Measurements from ENCODE around the gene HMCN2.
"Not testable (repeated sequence)": the region's sequence is repeated elsewhere in the genome, so short reads cannot be mapped to it uniquely, and the experiment has no call there.

HMCN2 gene

DNA sequence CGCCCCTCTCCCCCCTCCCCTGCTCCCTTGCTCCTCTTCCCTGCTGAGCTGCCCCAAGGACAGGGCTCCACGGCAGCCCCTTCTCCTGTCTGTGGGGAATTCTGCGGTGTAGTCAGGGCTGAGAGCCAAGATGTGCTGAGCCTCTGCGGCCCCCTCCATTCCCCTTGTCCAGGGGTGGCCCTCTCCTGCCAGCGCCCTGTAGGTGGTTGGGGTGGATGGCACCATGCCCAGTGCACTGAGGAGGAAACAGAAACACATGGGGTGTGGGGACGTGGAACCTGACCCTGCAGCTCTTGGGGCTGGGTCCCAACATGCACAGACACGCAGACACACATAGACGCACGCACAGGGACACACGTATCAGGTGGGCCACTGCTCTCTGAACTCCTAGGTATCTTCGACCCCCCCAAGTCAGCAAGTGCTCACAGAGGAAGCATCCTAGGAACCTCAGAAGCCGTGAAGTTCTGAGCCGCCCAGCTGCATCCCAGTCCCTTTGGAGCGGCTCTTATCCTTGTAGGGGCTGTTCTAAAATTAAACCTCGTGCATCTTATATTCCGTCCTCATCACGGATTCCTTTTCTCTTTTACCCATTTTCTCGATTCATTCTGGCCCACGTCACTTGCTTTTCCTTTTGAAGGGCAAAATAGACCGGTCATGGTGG, 64.8 kb downstream of the HMCN2 start:
- DNase-seq (ENCODE audit: low read depth): no peak

DNA sequence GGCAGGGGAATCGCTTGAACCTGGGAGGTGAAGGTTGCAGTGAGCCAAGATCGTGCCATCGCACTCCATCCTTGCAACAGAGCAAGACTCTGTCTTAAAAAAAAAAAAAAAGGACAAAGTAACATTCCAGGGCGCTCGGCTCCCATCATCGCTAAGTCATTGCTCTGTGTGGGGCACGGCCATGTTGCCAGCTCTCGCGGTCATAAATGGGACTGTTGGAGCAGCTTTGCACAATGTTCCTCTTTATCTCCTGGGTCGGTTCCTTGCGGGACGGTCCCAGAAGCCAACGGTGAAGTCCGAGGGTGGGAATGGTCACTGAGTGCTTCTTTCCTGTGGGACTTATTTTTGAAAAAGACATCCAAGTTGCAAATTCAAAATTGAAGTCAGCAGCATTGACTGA, 65.5 kb downstream of the HMCN2 start:
- DNase-seq (ENCODE audit: low read depth): no peak

DNA sequence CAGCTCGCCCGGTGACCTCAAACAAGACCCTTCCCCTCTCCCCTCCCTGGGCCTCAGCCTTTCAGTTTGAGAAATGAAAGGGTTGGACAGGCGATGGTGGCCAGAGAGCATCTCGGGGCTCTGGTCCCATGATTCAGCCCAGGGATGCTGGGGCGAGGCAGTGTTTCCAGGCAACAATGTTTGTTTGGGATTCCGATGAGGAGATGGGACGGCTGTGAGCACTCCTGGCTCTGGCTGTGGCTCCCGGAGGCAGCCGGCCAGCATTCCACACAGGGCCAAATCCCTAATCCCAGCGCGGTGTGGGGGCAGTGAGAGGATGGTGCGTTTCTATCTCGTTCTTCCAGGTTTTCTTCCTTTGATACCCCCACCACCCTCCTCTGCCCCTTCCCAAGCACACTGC, 66.0 kb downstream of the HMCN2 start:
- no peak for DNase-seq (ENCODE audit: low read depth)

DNA sequence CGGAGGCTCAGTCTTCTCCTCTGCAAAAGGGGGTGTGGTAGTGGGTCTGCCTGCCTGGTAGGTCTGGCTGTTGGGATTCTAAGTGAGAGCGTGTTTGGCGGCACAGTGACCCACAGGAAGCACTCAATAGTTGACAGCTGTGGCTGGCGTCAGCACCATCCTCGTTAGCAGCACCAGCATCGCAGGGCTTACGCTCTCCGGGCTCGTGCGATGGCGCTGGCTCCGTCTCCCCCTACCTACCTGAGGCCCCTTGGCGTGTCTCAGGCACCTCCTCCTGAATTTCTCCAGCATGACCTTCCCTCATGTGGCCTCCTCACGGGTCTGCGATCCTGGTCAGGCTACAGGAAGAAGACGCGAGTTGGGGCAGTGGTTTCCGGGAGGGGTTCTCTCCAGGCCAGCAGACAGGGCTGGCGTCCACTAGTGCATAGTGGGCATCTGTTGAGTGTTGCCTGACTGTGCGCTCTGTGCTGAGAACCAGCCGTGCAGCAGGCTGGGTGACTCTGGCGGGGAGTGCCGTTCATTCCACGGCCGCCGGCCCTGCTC, 66.9 kb downstream of the HMCN2 start:
- no peak for DNase-seq (ENCODE audit: low read depth)

DNA sequence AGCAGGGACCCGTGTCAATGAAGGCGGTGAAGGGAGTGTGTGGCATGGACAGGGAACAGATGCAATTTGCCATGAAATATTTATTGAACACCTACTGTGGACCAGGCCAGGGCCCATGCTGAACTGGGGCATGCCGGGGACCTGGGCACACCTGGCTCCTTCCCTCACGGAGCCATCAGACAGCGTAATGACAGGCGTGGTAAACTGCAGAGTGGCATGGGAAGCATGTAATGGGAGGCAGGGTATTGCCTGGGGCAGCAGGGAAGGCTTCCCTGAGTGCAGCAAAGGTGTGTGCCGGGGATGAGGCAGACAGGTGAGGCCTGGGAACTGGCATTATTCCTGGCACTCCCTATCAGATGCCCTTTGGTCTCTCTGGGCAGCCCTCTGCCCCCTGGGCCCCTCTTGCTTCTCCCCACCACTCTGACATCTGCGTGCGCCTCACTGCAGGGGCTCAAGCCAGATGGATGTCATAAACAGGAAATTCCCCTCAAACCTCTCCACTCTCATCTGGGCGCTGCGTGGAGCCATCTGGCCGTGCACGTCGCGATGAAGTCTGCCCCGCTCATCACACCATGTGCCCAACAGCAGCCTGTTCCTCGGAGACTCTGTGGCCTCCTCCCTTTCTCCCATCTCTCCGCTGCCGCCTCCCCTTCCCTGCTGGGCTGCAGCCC, 67.6 kb downstream of the HMCN2 start:
- no peak for DNase-seq (ENCODE audit: low read depth)

DNA sequence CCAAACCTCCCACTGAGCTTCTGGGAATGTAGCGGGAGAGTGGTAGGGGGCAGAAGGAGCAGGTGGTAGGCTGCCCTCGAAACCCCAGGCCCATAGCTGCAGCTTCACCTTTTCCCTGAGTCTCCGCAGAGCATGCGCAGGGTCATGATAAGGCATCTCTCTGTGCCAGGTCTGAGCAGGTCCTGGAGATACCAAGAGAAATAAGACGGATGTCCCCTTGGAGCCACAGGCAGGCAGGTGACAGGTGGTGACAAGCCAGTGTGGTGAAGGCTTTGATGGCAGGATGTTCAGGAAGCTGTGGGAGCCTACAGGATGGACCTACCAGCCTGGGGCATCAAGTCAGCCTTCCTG, 68.1 kb downstream of the HMCN2 start:
- no peak for DNase-seq (ENCODE audit: low read depth)

DNA sequence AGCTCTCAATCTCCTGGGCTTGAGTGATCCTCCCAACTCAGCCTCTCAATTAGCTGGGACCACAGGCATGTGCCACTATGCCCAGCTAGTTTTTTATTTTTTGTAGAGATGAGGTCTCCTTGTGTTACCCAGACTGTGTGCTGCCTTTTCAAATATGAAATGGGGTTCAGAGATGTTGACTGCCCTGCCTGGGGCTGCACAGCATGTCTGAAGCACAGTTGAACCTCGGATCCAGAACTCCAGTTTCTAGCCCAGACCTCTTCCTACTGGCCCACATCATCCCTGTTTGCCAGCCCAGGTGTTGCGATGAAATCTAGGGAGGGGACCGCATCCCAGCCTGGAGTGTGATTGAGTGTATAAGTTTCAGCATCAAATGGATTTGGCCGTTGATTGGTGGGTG, 69.4 kb downstream of the HMCN2 start:
- no peak for DNase-seq (ENCODE audit: low read depth)

DNA sequence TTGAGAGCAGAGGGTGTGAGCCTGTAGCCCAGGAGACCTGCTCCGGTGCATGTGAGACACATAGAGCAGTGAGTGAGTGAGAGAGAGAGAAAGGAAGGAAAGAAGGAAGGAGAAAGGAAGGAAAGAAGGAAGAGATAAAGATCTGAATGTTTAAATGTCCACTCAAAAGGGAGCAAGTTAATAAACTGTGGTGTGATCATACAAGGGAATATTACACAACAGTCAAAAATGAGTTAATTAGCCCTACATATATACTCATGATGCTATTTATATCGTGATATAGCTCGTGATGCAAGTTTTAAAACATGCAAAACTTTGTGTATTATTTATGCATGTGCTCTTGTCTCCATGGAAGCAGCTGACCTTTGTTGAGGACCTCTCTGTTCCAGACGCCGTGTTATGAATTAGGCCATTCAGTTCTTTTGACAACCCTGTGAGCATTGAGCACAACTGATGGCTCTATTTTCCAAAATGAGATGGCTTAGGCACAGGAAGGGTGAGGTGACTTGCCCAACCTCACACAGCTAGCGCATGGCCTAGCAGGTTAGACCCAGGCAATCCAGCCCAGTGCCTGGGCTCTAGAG, 70.6 kb downstream of the HMCN2 start:
- DNase-seq (ENCODE audit: low read depth): no peak

DNA sequence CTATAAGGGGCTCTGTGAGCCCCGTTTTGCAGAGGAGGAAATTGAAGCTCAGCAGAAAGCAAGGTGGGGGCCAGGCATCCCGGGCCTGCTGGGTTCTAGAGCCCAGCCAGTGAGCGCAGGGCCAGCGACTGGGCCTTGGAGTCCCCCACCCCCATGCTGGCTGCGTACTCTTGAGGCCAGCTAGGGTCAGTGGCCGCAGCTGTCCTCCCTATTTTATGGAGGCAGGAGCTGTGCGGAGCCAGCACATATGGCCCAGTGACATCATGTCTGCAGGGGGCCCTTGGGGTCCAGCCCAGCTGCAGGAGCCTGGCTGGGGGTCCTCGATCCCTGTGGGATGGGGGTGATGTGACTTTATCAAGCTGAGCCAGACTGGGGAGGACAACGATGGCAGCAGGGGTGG, 71.3 kb downstream of the HMCN2 start:
- no peak for DNase-seq (ENCODE audit: low read depth)

DNA sequence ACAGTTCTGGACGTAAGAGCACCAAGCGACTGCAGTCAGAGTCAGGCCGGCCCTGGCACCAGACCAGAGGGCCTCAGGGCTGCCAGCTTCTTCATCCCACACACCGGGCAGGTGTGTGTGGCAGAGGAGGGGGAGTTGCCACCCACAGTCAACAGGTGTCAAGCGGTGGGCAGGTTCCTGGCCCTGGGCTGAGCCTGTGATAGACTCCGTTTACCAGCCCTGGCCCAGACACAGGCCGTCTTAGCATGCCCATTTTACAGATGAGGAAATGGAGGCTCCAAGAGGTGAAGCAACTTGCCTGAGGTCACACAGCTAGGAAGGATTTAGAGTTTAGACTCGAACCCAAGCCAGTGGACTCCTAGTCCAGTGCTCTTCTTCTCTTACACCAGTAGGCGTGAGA, 71.8 kb downstream of the HMCN2 start:
- DNase-seq (ENCODE audit: low read depth): no peak

DNA sequence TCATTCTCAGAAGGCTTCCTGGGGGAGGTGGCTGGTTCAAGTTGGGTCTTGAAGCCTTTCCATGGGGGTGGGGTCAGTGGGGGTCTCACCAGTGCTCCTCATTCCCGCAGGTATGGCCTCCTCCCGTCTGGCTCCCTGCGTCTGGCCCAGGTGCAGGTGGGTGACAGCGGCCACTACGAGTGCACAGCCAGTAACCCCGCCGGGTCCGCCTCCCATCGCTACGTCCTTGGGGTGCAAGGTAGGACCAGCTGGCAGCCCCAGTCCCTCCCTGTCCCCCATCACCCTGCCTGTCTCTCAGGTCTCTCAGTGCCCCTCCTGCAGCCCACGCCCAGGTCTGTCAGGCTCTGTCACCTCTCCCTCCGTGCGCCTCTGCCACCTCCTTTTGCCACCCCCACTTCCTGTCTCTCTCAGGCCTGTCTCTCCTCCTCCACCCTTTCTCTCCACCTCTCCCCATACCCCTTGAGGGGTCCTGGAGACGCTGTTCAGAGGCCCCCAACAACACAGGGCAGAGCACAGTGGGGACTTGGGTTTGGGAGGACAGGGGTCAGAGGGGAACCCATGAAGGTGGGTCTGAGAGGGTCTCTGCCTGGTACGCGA, 72.3 kb downstream of the HMCN2 start:
- DNase-seq (ENCODE audit: low read depth): no peak

DNA sequence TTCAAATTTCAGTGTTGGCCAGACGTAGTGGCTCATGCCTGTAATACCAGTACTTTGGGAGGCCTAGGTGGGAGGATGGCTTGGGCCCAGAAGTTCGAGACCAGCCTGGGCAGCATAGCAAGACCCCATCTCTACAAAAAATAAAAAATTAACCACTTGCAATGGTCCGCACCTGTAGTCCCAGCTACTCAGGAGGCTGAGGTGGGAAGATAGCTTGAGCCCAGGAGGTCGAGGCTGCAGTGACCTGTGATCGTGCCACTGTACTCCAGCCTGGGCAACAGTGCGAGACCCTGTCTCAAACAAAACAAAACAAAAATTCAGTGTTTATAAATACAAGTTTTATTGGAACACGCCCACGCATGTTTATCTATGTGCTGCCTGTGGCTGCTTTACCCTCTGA, 73.3 kb downstream of the HMCN2 start:
- not testable (repeated sequence) for DNase-seq (ENCODE audit: low read depth)

DNA sequence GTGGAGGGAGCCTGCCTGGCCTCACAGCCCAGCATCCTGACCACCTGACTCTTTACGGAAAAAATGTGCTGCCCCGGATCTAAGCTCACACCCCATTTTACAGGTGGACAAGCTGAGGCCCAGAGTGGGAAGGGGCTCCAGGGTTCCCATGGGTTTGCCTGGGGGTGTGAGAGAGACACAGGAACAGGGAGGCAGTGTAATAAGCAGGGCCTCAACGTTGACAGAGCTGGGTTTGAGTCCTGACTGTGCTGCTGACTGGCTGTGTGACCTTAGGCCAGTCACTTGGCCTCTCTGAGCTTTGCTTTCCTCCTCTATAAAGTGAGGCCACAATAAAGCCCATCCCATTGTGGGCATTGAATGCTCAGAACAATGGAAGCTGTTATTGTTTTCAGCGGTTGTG, 73.7 kb downstream of the HMCN2 start:
- no peak for DNase-seq (ENCODE audit: low read depth)

DNA sequence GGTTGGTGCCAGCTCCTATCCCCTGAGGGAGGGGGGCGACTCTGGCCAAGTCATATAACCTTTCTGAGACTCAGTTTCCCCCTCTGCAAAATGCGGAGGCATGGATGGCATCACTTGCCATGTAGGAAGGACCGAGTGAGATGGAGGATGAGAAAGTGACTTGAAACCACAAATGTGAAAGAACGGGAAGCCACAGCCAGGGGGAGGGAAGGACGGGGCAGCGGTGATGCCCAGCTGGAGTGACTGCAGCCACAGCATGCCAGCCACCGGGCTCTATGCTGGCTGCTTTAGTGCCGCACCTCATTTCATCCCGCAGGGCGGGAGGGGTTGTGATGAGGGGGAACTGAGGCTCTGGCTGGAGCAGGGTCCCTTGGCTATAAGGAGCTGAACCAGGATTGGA, 74.5 kb downstream of the HMCN2 start:
- no peak for DNase-seq (ENCODE audit: low read depth)

DNA sequence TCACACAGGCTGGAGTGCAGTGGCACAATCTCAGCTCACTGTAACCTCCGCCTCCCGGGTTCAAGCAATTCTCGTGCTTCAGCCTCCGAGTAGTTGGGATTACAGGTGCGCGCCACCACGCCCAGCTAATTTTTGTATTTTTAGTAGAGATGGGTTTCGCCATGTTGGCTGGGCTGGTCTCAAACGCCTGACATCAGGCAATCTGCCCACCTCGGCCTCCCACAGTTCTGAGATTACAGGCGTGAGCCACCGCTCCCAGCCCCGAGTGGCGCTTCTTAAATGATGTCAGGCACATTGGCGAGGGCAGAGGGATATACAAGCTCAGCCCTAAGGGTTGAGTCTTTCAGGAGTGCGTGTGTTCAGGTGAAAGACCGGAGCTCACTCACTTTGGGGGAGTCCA, 75.0 kb downstream of the HMCN2 start:
- DNase-seq (ENCODE audit: low read depth): not testable (repeated sequence)

DNA sequence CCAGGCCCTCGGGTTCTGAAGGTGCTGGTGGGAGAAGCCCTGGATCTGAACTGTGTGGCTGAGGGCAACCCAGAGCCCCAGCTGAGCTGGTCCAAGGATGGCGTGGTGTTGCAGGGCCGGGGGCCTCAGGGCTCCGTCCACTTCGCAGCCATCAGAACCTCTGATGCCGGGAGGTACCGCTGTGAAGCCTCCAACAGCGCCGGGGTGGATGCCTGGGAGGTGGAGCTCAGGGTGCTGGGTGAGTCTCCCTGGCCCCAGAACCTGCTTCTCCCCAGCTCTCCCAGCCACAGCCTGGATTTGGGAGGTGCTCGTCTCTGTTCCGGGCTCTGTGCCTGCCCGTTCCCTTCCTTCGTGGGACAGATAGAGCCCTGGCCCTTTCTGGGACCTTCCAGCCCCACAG, 75.6 kb downstream of the HMCN2 start:
- DNase-seq (ENCODE audit: low read depth): no peak

DNA sequence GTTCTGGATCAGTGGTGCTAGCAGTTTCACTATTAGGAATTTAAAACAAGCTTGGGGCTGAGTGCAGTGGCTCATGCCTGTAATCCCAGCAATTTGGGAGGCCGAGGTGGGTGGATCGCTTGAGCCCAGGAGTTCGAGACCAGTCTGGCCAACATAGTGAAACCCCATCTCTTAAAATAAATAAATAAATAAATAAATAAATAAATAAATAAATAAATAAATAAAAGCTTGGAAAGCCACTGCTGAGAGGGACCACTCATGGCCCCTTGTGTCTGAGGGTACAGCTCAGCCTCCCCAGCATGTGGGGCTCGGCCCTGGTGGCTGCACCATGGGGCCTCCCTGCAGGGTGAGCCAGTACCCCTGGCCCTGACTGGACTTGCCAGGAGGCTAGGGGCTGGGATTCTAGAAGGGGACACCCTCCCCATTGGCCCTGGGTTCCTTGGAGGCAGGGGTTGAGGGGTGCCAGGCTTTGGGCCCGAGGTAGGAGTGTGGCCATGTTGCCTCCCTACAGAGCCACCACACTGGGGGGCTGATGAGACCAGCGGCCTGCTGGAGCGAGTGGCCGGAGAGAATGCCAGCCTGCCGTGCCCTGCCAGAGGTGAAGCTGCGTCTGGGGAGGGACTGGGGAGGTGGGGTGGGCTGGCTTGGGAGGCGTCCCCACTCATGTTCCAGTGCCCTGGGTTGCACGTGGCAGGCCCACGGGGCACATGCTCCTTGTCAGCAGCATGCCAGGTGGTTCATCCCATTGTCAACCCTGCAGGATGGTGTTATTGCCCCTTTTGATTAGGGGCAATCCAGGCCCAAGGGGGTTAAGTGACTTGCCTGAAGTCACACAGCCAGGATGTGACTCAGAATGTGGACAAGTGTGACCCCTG, 76.5 kb downstream of the HMCN2 start:
- no peak for DNase-seq (ENCODE audit: low read depth)

DNA sequence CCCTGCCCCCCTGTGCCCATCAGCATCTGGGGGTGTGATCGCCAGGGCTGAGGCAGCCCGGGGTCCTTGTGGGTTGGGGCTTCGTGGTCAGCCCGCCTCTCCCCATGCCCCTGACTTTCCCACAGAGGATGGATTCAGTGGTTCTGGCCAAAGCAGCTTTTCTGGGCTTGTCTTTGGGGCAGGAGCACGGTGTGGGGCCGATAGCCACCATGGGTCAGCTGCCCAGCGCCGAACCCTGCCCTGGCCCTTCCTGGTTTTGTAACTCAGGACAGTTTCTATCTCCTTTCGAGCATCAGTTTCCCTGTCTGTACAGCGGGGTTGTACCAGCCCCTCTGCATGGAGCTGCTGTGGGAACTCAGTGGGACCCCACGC, 77.1 kb downstream of the HMCN2 start:
- no peak for DNase-seq (ENCODE audit: low read depth)

DNA sequence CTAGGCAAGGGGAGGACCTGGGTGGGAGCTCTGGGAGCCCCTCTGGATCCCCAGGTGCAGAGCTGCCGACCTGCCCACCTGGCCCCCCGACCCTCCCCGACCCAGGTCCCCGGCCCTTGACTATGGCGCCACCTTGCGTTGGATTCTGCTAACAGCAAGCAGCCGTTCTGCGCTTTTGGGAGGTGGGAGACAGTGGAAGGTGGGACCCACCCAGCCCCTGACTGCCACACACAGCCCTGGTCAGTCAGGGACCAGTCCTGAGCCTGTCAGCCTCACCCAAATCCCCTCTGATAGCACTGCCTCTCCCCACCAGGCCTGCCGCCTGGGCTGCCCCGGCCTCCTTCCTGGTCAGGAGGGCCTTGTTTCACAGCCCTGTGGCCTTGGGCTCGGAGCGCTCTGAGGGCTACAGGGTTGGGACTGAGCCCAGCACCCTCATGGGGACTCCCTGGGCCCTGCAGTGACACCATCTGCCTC, 77.9 kb downstream of the HMCN2 start:
- peak; percentile 4 for DNase-seq (ENCODE audit: low read depth)

DNA sequence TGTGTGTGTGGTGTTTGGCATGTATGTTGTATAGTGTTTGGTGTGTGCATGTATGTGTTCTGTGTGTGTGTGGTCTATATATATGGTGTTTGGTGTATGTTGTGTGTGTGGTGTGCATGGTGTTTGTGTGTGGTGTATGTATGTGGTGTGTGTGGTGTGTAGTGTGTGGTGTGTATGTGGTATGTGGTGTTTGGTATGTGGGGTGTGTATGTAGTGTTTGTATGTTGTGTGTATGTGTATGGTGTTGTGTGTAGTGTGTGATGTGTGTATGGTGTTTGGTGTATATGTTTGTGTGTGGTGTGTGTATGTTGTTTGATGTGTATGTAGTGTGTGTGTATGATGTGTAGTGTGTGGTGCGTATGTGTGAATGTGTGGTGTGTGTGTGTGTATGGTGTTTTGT, 78.8 kb downstream of the HMCN2 start:
- no peak for DNase-seq (ENCODE audit: low read depth)

DNA sequence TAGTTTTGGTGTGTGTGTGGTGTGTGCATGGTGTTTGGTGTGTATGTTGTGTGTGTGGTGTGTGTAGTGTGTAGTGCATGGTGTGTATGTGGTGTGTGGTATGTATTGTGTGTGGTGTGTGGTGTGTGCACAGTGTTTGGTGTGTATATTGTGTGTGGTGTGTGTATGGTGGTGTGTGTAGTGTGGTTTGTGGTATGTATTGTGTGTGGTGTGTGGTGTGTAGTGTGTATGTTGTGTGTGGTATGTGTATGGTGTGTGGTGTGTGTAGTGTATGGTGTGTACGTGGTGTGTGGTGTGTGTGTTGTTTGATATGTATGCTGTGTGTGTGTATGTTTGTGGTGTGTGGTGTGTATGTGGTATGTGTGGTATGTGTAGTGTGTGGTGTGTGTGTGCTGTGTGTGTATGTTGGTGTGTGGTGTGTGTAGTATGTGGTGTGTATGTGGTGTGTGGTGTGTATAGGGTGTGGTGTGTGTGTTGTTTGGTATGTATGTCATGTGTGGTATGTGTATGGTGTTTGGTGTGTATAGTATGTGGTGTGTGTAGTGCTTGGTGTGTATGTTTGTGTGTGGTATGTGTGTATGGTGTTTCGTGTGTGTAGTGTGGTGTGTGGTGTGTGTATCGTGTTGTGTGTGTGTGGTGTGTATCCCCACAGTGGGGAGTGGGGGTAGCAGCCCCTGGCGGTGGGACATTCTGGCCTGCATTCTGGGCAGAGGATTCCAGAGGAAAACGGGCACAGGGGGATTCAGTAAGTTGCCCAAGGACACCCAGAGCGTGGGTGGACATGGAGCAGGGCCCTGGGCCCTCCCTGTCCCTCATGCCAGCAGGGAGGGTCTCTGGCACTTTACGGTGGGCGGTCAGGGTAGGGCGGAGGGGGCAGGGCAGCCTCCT, 79.7 kb downstream of the HMCN2 start:
- no peak for DNase-seq (ENCODE audit: low read depth)
